Measurements from ENCODE around the gene TMEM200A. TPM values are rescaled to one million over a fixed set of nuclear protein-coding genes. Genes with fewer than 3 reads are reported as not detected.

TMEM200A gene
- polyA plus RNA-seq, 1 donor from 2014 or later = 31.3 TPM

DNA sequence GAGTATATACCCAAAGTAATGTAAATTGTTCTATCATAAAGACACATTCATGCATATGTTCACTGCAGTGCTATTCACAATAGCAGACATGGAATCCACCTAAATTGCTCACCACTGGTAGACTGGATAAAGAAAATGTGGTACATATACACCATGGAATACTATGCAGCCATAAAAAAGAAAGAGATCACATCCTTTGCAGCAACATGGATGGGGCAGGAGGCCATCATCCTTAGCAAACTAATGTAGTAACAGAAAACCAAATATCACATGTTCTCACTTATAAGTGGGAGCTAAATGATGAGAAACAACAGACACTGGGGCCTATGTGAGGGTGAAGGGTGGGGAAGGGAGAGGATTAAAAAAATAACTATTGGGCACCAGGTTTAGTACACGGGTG is 11.5 kb upstream of the TMEM200A start:
- Histone ChIP-seq H3K4me2 (ENCODE audit: low read length) (no peak overlapping the region), H2AFZ (ENCODE audit: low read depth, low read length) (no peak overlapping the region), H3K4me3 (ENCODE audit: low read length) (no peak overlapping the region), H3K27me3 (ENCODE audit: insufficient read depth, low read depth, low read length) (no peaks in the 10 kb centered on the region), H3K79me2 (replicated peaks; ENCODE audit: insufficient read depth, low read length) (no peaks in the 10 kb centered on the region), H3K27ac (ENCODE audit: low read length) (no peak overlapping the region), H3K9ac (ENCODE audit: low read length) (no peak overlapping the region), H3F3A (ENCODE audit: insufficient read depth, low read length, poor library complexity, severe bottlenecking) (no peaks in the 10 kb centered on the region), H3K9me3 (ENCODE audit: low read length) (no peaks in the 10 kb centered on the region), H4K20me1 (ENCODE audit: insufficient read depth) (no peaks in the 10 kb centered on the region), H3K9me2 (ENCODE audit: insufficient read depth, low read length) (no peaks in the 10 kb centered on the region), H3K36me3 (ENCODE audit: insufficient read depth, low read length) (no peaks in the 10 kb centered on the region)
- TF ChIP-seq MXI1 (conservative IDR thresholded peaks at IDR 0.05; ENCODE audit: poor library complexity, severe bottlenecking) (no peak), TAF1 (IDR thresholded peaks at IDR 0.05; ENCODE audit: low read depth) (no peak), CTCF (IDR thresholded peaks at IDR 0.05; ENCODE audit: poor library complexity, severe bottlenecking) (no peak), EZH2 (IDR thresholded peaks at IDR 0.05; ENCODE audit: borderline replicate concordance, insufficient read depth, low read length, poor library complexity, severe bottlenecking) (no peak), POLR2AphosphoS5 (IDR thresholded peaks at IDR 0.05) (no peak), EP300 (conservative IDR thresholded peaks at IDR 0.05; ENCODE audit: poor library complexity, severe bottlenecking) (no peak), RAD21 (conservative IDR thresholded peaks at IDR 0.05) (no peak), SMC3 (conservative IDR thresholded peaks at IDR 0.05; ENCODE audit: poor library complexity) (no peak)
- TF ChIP-seq, protein P1, sequence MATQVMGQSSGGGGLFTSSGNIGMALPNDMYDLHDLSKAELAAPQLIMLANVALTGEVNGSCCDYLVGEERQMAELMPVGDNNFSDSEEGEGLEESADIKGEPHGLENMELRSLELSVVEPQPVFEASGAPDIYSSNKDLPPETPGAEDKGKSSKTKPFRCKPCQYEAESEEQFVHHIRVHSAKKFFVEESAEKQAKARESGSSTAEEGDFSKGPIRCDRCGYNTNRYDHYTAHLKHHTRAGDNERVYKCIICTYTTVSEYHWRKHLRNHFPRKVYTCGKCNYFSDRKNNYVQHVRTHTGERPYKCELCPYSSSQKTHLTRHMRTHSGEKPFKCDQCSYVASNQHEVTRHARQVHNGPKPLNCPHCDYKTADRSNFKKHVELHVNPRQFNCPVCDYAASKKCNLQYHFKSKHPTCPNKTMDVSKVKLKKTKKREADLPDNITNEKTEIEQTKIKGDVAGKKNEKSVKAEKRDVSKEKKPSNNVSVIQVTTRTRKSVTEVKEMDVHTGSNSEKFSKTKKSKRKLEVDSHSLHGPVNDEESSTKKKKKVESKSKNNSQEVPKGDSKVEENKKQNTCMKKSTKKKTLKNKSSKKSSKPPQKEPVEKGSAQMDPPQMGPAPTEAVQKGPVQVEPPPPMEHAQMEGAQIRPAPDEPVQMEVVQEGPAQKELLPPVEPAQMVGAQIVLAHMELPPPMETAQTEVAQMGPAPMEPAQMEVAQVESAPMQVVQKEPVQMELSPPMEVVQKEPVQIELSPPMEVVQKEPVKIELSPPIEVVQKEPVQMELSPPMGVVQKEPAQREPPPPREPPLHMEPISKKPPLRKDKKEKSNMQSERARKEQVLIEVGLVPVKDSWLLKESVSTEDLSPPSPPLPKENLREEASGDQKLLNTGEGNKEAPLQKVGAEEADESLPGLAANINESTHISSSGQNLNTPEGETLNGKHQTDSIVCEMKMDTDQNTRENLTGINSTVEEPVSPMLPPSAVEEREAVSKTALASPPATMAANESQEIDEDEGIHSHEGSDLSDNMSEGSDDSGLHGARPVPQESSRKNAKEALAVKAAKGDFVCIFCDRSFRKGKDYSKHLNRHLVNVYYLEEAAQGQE (IDR thresholded peaks at IDR 0.05; ENCODE audit: borderline replicate concordance) = no peak

DNA sequence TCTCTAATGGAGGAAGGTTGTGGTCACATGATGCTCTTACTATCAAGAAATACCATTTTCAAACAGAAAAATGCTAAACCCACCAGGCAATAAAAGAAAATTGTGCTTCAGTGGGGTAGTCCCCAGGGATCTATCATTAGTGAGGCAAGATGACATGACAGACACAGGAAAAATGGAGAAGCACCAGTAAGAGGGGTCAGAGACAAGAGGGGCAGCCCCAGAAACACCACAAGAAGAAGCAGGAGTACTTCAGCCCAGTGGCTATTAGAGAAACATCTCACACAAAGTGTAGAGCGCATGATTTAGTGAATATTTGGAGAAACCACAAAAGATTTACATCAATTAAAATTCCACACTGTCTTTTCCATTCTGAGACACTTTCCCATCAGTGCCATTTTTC is 10.2 kb upstream of the TMEM200A start:
- H3F3A ChIP-seq (ENCODE audit: insufficient read depth, low read length, poor library complexity, severe bottlenecking) = no peaks in the 10 kb centered on the region
- no peaks in the 10 kb centered on the region for H3K9me3 ChIP-seq (ENCODE audit: low read length)
- no peaks in the 10 kb centered on the region for H3K36me3 ChIP-seq (ENCODE audit: insufficient read depth, low read length)
- no peak overlapping the region for H3K27ac ChIP-seq (ENCODE audit: low read length)
- no peak for TF ChIP-seq TAF1 (IDR thresholded peaks at IDR 0.05; ENCODE audit: low read depth)
- no peak for TF ChIP-seq EP300 (conservative IDR thresholded peaks at IDR 0.05; ENCODE audit: poor library complexity, severe bottlenecking)
- TF ChIP-seq EZH2 (IDR thresholded peaks at IDR 0.05; ENCODE audit: borderline replicate concordance, insufficient read depth, low read length, poor library complexity, severe bottlenecking) = no peak
- no peak for TF ChIP-seq POLR2AphosphoS5 (IDR thresholded peaks at IDR 0.05)
- TF ChIP-seq CTCF (IDR thresholded peaks at IDR 0.05; ENCODE audit: poor library complexity, severe bottlenecking) = no peak
- TF ChIP-seq MXI1 (conservative IDR thresholded peaks at IDR 0.05; ENCODE audit: poor library complexity, severe bottlenecking) = no peak
- TF ChIP-seq SMC3 (conservative IDR thresholded peaks at IDR 0.05; ENCODE audit: poor library complexity) = no peak
- TF ChIP-seq, protein P1 (IDR thresholded peaks at IDR 0.05; ENCODE audit: borderline replicate concordance) = no peak
- no peak for TF ChIP-seq RAD21 (conservative IDR thresholded peaks at IDR 0.05)
- H3K9ac ChIP-seq (ENCODE audit: low read length) = no peak overlapping the region
- no peaks in the 10 kb centered on the region for H4K20me1 ChIP-seq (ENCODE audit: insufficient read depth)
- H3K4me2 ChIP-seq (ENCODE audit: low read length) = no peak overlapping the region
- H2AFZ ChIP-seq (ENCODE audit: low read depth, low read length) = no peak overlapping the region
- no peaks in the 10 kb centered on the region for H3K9me2 ChIP-seq (ENCODE audit: insufficient read depth, low read length)
- no peaks in the 10 kb centered on the region for H3K27me3 ChIP-seq (ENCODE audit: insufficient read depth, low read depth, low read length)
- H3K79me2 ChIP-seq (replicated peaks; ENCODE audit: insufficient read depth, low read length) = no peaks in the 10 kb centered on the region
- H3K4me3 ChIP-seq (ENCODE audit: low read length) = no peak overlapping the region

Data from neural cell (in vitro differentiated cells).